ENCODE measurements around the gene CNIH1. TPM values are rescaled to one million over a fixed set of nuclear protein-coding genes. Genes with fewer than 3 reads are reported as not detected.
"Not testable (repeated sequence)": the region's sequence is repeated elsewhere in the genome, so short reads cannot be mapped to it uniquely, and the experiment has no call there.

The CNIH1 gene
- total and polyA plus RNA-seq, 8 donors: 119 to 145 (median 129) TPM

GRCh38 chr14:54383835-54384234 lies 57.3 kb downstream of the CNIH1 start:
- TF ChIP-seq CTCF (IDR thresholded peaks at IDR 0.05): no peak
- no peaks in the 10 kb centered on the region for H3K27me3 ChIP-seq
- H3K36me3 ChIP-seq: no peaks in the 10 kb centered on the region
- DNase-seq (no peak), ATAC-seq (no peak)
- no peaks in the 10 kb centered on the region for H3K9me3 ChIP-seq
- intact Hi-C loops (cut with DNase I): no loop called here
- H3K4me1 ChIP-seq: no peaks in the 10 kb centered on the region
- H3K4me3 ChIP-seq: no peak overlapping the region
- H3K27ac ChIP-seq: no peak overlapping the region

- H3K36me3 ChIP-seq: no peaks in the 10 kb centered on the region
- H3K4me1 ChIP-seq: no peaks in the 10 kb centered on the region
- no peaks in the 10 kb centered on the region for H3K27me3 ChIP-seq
- intact Hi-C loops (cut with DNase I): no loop called here
- no peak overlapping the region for H3K27ac ChIP-seq
- ATAC-seq (no peak), DNase-seq (no peak)
- no peak for TF ChIP-seq CTCF (IDR thresholded peaks at IDR 0.05)
- H3K4me3 ChIP-seq: no peak overlapping the region
- no peaks in the 10 kb centered on the region for H3K9me3 ChIP-seq
Measured at GRCh38 chr14:54381821-54382220, 59.4 kb downstream of the CNIH1 start.

- DNase-seq; H3K9me3 ChIP-seq; H3K27ac ChIP-seq; ATAC-seq; H3K27me3 ChIP-seq; H3K36me3 ChIP-seq; intact Hi-C loops (cut with DNase I); H3K4me3 ChIP-seq; H3K4me1 ChIP-seq: not testable (repeated sequence)
Measured at GRCh38 chr14:54380558-54380957, 60.6 kb downstream of the CNIH1 start.

- H3K36me3 ChIP-seq; intact Hi-C loops (cut with DNase I); H3K4me1 ChIP-seq; H3K27me3 ChIP-seq; H3K27ac ChIP-seq; H3K9me3 ChIP-seq; DNase-seq; H3K4me3 ChIP-seq; ATAC-seq: not testable (repeated sequence)
Measured at GRCh38 chr14:54378893-54379292, 62.3 kb downstream of the CNIH1 start.

GRCh38 chr14:54377501-54377900 lies 63.7 kb downstream of the CNIH1 start:
- TF ChIP-seq CTCF (IDR thresholded peaks at IDR 0.05): no peak
- no peaks in the 10 kb centered on the region for H3K36me3 ChIP-seq
- ATAC-seq: no peak

GRCh38 chr14:54374117-54374884 lies 66.9 kb downstream of the CNIH1 start:
- H3K36me3 ChIP-seq: no peaks in the 10 kb centered on the region
- H3K9me3 ChIP-seq: no peaks in the 10 kb centered on the region
- ATAC-seq (no peak), DNase-seq (no peak)
- no peak overlapping the region for H3K27ac ChIP-seq
- intact Hi-C loops (cut with DNase I): no loop called here
- H3K4me1 ChIP-seq: no peaks in the 10 kb centered on the region
- TF ChIP-seq CTCF (IDR thresholded peaks at IDR 0.05): no peak
- H3K27me3 ChIP-seq: no peaks in the 10 kb centered on the region
- H3K4me3 ChIP-seq: no peak overlapping the region

More at GRCh38 chr14:54377501-54377900, 63.7 kb downstream of the CNIH1 start:
- no peaks in the 10 kb centered on the region for H3K9me3 ChIP-seq
- H3K27ac ChIP-seq: no peak overlapping the region
- no peak overlapping the region for H3K4me3 ChIP-seq
- intact Hi-C loops (cut with DNase I): no loop called here
- no peaks in the 10 kb centered on the region for H3K4me1 ChIP-seq
- H3K27me3 ChIP-seq: no peaks in the 10 kb centered on the region
- DNase-seq: no peak

Other genes starting within 250 kb of the CNIH1 start
- gene CDKN3, start 44.4 kb downstream of the CNIH1 start, total RNA-seq: 10 to 100 TPM in 1 of 2 donors, 1 to 10 TPM in 1; 2.7 to 12.7 TPM
- gene CDKN3, start 44.4 kb downstream of the CNIH1 start, polyA plus RNA-seq (ENCODE audit: insufficient read length in 6 of 6): 10 to 100 TPM; 14.9 to 38.7 (median 22.6) TPM
- gene GMFB, start 47.6 kb upstream of the CNIH1 start, total RNA-seq: 10 to 100 TPM; 54.8 to 70.3 TPM
- gene GMFB, start 47.6 kb upstream of the CNIH1 start, polyA plus RNA-seq (ENCODE audit: insufficient read length in 6 of 6): 10 to 100 TPM; 67.2 to 73.9 (median 71.0) TPM
- 10 to 100 TPM; 17.5 to 20.1 TPM for gene CGRRF1, start 68.5 kb upstream of the CNIH1 start, total RNA-seq
- gene CGRRF1, start 68.5 kb upstream of the CNIH1 start, polyA plus RNA-seq (ENCODE audit: insufficient read length in 6 of 6): 10 to 100 TPM; 21.8 to 31.7 (median 27.9) TPM
- 10 to 100 TPM; 22.3 to 40.5 TPM for gene SAMD4A, start 125.8 kb upstream of the CNIH1 start, total RNA-seq
- 10 to 100 TPM in 1 of 6 donors, 1 to 10 TPM in 5; 4.5 to 10.1 (median 7.6) TPM for gene SAMD4A, start 125.8 kb upstream of the CNIH1 start, polyA plus RNA-seq (ENCODE audit: insufficient read length in 6 of 6)